Kidney (tissue), 14 donors: ENCODE data around the gene NOX1. TPM values are rescaled to one million over a fixed set of nuclear protein-coding genes. Genes with fewer than 3 reads are reported as not detected.

Experiments
- DNase-seq, 5 donors: peaks; one replicate each; pipeline ENCODE4 v3.0.0-alpha.2; 2013 to 2020
- FAIRE-seq: peaks from 2 replicates; lab custom pipeline; 2012; peaks lifted over from hg19 to GRCh38; lab: Jason Lieb, UNC
- H3K27ac ChIP-seq, 2 donors: one replicate each; pipeline ENCODE4 v1.7.0; 2013; ENCODE audit warnings: low read depth in 2 of 2, low read length in 2 of 2, inconsistent platforms in 1 of 2
- H3K27me3 ChIP-seq: one replicate; pipeline ENCODE4 v1.7.1; 2013; ENCODE audit warnings: low read length, inconsistent platforms; ENCODE audit not compliant: control insufficient read depth, insufficient read depth
- H3K36me3 ChIP-seq, 3 donors: one replicate each; pipeline versions ENCODE4 v1.7.0 to v1.7.1; 2013; ENCODE audit warnings: low read length in 3 of 3, control low read depth in 1 of 3, inconsistent platforms in 1 of 3; ENCODE audit not compliant: insufficient read depth in 3 of 3, control insufficient read depth in 2 of 3
- H3K4me1 ChIP-seq, 3 donors: one replicate each; pipeline versions ENCODE4 v1.7.0 to v1.7.1; 2013; ENCODE audit warnings: low read length in 3 of 3, inconsistent platforms in 1 of 3, low read depth in 1 of 3; ENCODE audit not compliant: control insufficient read depth in 2 of 3, insufficient read depth in 2 of 3
- H3K4me3 ChIP-seq, 3 donors: one replicate each; pipeline versions ENCODE4 v1.7.0 to v1.8.1; 2013; ENCODE audit warnings: low read length in 3 of 3, control low read depth in 1 of 3, inconsistent platforms in 1 of 3
- H3K9ac ChIP-seq, 3 donors: one replicate each; pipeline versions ENCODE4 v1.7.0 to v1.7.1; 2013; ENCODE audit warnings: low read length in 3 of 3, control low read depth in 1 of 3, inconsistent platforms in 1 of 3
- H3K9me3 ChIP-seq, 3 donors: one replicate each; pipeline versions ENCODE4 v1.7.0 to v1.7.1; 2013; ENCODE audit warnings: low read length in 3 of 3, control low read depth in 1 of 3, inconsistent platforms in 1 of 3; ENCODE audit not compliant: control insufficient read depth in 2 of 3, insufficient read depth in 1 of 3
- intact Hi-C: fragments of 100-400 bp; cut with DNase I; formaldehyde crosslinking; loops from one replicate; pipeline ENCODE4 v1.11.1; 2022
- polyA plus RNA-seq: library from polyadenylated mRNA; stranded (reverse); fragments of 350-450 nt; fragmentation: Illumina TruSeq; extraction: RNeasy Lipid Tissue Mini Kit (QIAGEN cat#74804); gene quantifications from one replicate; pipeline ENCODE4 v1.2.3, GENCODE V29; 2014; ENCODE audit warnings: low read depth, low replicate concordance; ENCODE audit not compliant: insufficient read depth
- total RNA-seq: library from RNA; stranded (reverse); fragmentation: NEBNext Ultra II Directional; extraction: Animal tissue kit (Norgen Biotek cat#: 25700); gene quantifications from one replicate; pipeline ENCODE4 v1.2.1, GENCODE V29; 2021
- TF ChIP-seq, protein P1 (sequence below): IDR thresholded peaks from 3 replicates; pipeline ENCODE4 v1.5.1; 2012; ENCODE audit warnings: mild to moderate bottlenecking, moderate library complexity, borderline replicate concordance; ENCODE audit not compliant: insufficient read depth; ENCODE audit errors: extremely low read depth
- donor health status: control.
- donor health status: control.
- donor health status: control.
- donor health status: control.
- donor health status: control.
- donor health status: DM: yes; HTN: yes; CAD: no.
- donor health status: Normal renal cell carcinoma (clear cell type).

Gene NOX1
- total and polyA plus RNA-seq, 2 donors from 2014 or later = not detected

DNA sequence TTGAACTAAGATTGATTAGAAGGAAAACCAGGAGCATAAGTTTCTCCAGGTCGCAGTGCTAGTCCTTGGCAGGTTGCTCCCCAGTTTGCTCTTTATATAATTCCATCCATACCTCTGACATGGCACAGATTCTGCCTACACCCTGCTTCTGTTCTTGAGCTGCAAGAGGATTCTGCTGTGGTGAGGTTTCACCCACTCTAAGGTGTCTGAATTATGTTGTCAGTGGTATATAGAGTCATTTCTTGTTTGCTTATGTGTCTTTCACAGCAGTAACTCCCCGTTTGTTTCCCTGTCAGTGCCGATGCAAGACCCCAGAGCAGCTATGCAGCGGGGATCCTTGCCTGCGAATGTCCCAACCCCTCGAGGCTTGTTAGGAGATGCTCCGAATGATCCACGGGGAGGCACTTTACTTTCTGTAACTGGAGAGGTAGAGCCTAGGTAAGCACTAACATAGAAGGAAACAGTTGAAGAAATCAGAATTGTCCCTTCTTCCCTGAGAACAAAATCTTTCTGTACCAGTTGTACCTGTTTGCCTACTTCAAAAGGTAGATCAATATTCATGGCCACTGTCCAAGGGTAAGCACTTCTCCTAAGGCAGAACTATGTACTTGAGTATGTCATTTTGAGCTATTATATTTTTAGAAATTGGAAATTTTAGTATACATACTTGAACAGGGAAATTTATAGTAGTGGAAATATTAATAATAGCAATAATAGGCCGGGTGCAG is 42.8 kb downstream of the NOX1 start:
- no peak overlapping the region for H3K4me3 ChIP-seq
- H3K27me3 ChIP-seq = no peaks in the 10 kb centered on the region
- intact Hi-C loops = no loop called here
- peaks cover 0 to 21% (median 6%) of the 10 kb centered on the region in 3 donors for H3K36me3 ChIP-seq
- TF ChIP-seq, protein P1, sequence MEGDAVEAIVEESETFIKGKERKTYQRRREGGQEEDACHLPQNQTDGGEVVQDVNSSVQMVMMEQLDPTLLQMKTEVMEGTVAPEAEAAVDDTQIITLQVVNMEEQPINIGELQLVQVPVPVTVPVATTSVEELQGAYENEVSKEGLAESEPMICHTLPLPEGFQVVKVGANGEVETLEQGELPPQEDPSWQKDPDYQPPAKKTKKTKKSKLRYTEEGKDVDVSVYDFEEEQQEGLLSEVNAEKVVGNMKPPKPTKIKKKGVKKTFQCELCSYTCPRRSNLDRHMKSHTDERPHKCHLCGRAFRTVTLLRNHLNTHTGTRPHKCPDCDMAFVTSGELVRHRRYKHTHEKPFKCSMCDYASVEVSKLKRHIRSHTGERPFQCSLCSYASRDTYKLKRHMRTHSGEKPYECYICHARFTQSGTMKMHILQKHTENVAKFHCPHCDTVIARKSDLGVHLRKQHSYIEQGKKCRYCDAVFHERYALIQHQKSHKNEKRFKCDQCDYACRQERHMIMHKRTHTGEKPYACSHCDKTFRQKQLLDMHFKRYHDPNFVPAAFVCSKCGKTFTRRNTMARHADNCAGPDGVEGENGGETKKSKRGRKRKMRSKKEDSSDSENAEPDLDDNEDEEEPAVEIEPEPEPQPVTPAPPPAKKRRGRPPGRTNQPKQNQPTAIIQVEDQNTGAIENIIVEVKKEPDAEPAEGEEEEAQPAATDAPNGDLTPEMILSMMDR = no peak
- no peak overlapping the region for H3K27ac ChIP-seq
- H3K9ac ChIP-seq = no peak overlapping the region
- FAIRE-seq (no peak), DNase-seq (no peak)
- H3K9me3 ChIP-seq = no peaks in the 10 kb centered on the region
- H3K4me1 ChIP-seq = no peaks in the 10 kb centered on the region

DNA sequence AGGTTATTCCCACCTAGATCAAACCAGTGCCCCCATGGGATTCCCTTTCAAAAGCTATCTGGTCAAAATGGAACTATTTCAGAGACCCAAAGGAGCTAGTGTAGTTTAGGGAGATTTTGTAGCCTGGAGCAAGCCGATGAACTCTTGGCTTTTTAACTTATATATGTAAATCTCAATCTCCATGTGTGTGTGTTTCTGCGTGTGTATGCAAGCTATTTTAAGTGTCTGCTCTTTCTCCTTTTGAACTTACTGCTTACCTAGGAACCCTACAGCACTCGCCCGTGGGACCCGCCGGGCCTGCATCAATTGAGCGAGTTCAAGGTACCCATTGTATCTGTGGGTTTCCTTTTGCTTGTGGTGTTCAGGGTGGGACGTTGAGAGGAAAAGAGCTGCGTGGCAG is 43.6 kb downstream of the NOX1 start:
- Histone ChIP-seq H3K36me3 (peaks cover 0 to 21% (median 6%) of the 10 kb centered on the region in 3 donors), H3K4me3 (no peak overlapping the region), H3K9ac (no peak overlapping the region), H3K4me1 (no peaks in the 10 kb centered on the region), H3K27me3 (no peaks in the 10 kb centered on the region), H3K9me3 (no peaks in the 10 kb centered on the region), H3K27ac (no peak overlapping the region)
- no peak for FAIRE-seq
- intact Hi-C loops = no loop called here
- DNase-seq = no peak
- TF ChIP-seq, protein P1 = no peak

DNA sequence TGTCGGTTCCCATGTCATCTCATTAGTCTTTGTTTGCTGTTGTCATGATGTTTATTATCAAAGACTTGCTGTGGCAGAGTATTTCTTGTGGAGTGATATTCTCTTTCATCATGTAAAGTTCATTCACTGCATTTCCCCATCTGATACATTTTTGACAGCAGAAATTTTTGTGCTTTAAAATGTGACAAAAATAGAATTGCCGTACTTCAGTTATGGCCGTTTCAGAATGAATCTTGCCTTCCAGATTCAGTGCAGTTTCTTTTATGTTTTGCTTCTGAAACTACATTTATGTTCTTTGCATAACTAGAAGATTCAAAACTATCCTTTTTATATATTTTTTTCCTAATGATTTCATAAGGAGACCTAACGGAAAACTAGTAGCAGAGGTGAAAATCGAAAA is 44.0 kb downstream of the NOX1 start:
- no peak overlapping the region for H3K9ac ChIP-seq
- H3K4me1 ChIP-seq = no peaks in the 10 kb centered on the region
- no peak overlapping the region for H3K27ac ChIP-seq
- no peaks in the 10 kb centered on the region for H3K27me3 ChIP-seq
- no peak overlapping the region for H3K4me3 ChIP-seq
- TF ChIP-seq, protein P1 = no peak
- FAIRE-seq (no peak), DNase-seq (no peak)
- peaks cover 0 to 21% (median 6%) of the 10 kb centered on the region in 3 donors for H3K36me3 ChIP-seq
- no peaks in the 10 kb centered on the region for H3K9me3 ChIP-seq
- intact Hi-C loops = no loop called here
